K562 (cell line): ENCODE results near the gene DMBT1. TPM values are rescaled to one million over a fixed set of nuclear protein-coding genes. Genes with fewer than 3 reads are reported as not detected.

ENCODE experiments used
- ATAC-seq: fragments of 200-7000 bp; cut with Tn5 transposase; 3 replicates; pipeline ENCODE4 v1.9.1; 2020; ENCODE audit warnings: moderate library complexity
- BruUV-seq: library from RNA; stranded (reverse); fragments of 400-500 nt; replicated peaks from 2 replicates; lab custom pipeline; 2021; lab: Mats Ljungman, UMichigan
- CTCF ChIA-PET: fragments of 300-600 bp; formaldehyde crosslinking; extraction: SDS; loops from one replicate; lab custom pipeline; 2021; ENCODE audit warnings: low intra/inter-chr PET ratio; lab: Yijun Ruan, JAX
- POLR2A ChIA-PET: fragments of 300-600, 350-650 bp; sonication (Branson Sonifier 250); formaldehyde crosslinking; extraction: SDS; loops from one replicate; lab custom pipeline; 2021; ENCODE audit warnings: antibody characterized with exemption, inconsistent platforms; lab: Yijun Ruan, JAX
- DNase-seq, 4 experiments: peaks; one replicate each; pipeline versions ENCODE4 v3.0.0 to v3.0.0-alpha.2; 2011 to 2018; ENCODE audit warnings: low spot score in 3 of 4, mixed read lengths in 3 of 4; ENCODE audit errors: extremely low read depth in 1 of 4
- FAIRE-seq: peaks from 2 replicates; lab custom pipeline; 2011; peaks lifted over from hg19 to GRCh38; lab: Jason Lieb, UNC
- H2AFZ ChIP-seq: 2 replicates; pipeline ENCODE4 v1.6.0; 2011; ENCODE audit warnings: low read depth, low read length, control low read depth, inconsistent platforms
- H3K27ac ChIP-seq: fragments of 200-600 bp; 3 replicates; pipeline ENCODE4 v1.8.0; 2011; ENCODE audit warnings: low read depth, mild to moderate bottlenecking, control low read depth, inconsistent platforms, low read length, moderate library complexity, mixed read lengths; ENCODE audit errors: extremely low read depth
- H3K27me3 ChIP-seq, 2 experiments: fragments of 300-600 bp in 1 of 2; 2 replicates in 1 of 2; 3 replicates in 1 of 2; pipeline versions ENCODE4 v1.6.0 to v1.8.0; 2011; ENCODE audit warnings: inconsistent platforms in 2 of 2, low read length in 2 of 2, mild to moderate bottlenecking in 1 of 2, mixed read lengths in 1 of 2, moderate library complexity in 1 of 2; ENCODE audit not compliant: control insufficient read depth in 2 of 2, insufficient read depth in 2 of 2
- H3K36me3 ChIP-seq: fragments of 300-600 bp; 3 replicates; pipeline ENCODE4 v1.8.0; 2011; ENCODE audit warnings: mild to moderate bottlenecking, low read length, inconsistent platforms; ENCODE audit not compliant: control insufficient read depth, insufficient read depth
- H3K4me1 ChIP-seq, 2 experiments: fragments of 200-600 bp in 1 of 2; replicated peaks in 1 of 2; 2 replicates in 1 of 2; 3 replicates in 1 of 2; pipeline versions ENCODE4 v1.5.1 to v1.8.0; 2011; ENCODE audit warnings: inconsistent platforms in 2 of 2, low read length in 2 of 2, mild to moderate bottlenecking in 1 of 2, mixed read lengths in 1 of 2, moderate library complexity in 1 of 2; ENCODE audit not compliant: control insufficient read depth in 2 of 2, insufficient read depth in 2 of 2
- H3K4me2 ChIP-seq: 2 replicates; pipeline ENCODE4 v1.6.1; 2011; ENCODE audit warnings: low read length, control low read depth, inconsistent platforms, mixed read lengths; ENCODE audit not compliant: insufficient read depth
- H3K4me3 ChIP-seq: fragments of 200-600 bp; sonication (generic), shearing (Covaris generic); 2 replicates; pipeline ENCODE4 v1.5.1; 2016; ENCODE audit warnings: control low read depth, inconsistent platforms
- H3K79me2 ChIP-seq: fragments of 200-600 bp; 3 replicates; pipeline ENCODE4 v1.8.0; 2011; ENCODE audit warnings: low read length, inconsistent platforms; ENCODE audit not compliant: control insufficient read depth, insufficient read depth
- H3K9ac ChIP-seq, 2 experiments: 2 replicates each; pipeline versions ENCODE4 v1.6.0 to v1.6.1; 2011; ENCODE audit warnings: low read depth in 2 of 2, low read length in 2 of 2, control low read depth in 1 of 2, inconsistent platforms in 1 of 2, mild to moderate bottlenecking in 1 of 2, mixed read lengths in 1 of 2; ENCODE audit not compliant: insufficient read depth in 1 of 2
- H3K9me1 ChIP-seq: one replicate; pipeline ENCODE4 v1.6.0; 2011; ENCODE audit warnings: inconsistent platforms, mild to moderate bottlenecking, low read length, moderate library complexity; ENCODE audit not compliant: control insufficient read depth, insufficient read depth
- H3K9me3 ChIP-seq: replicated peaks from 2 replicates; pipeline ENCODE4 v1.5.1; 2011; ENCODE audit warnings: low read depth, low read length, inconsistent platforms; ENCODE audit not compliant: control insufficient read depth, insufficient read depth
- H4K20me1 ChIP-seq: replicated peaks from 2 replicates; pipeline ENCODE4 v1.6.1; 2011; ENCODE audit warnings: low read length, inconsistent platforms, mixed read lengths; ENCODE audit not compliant: control insufficient read depth, insufficient read depth
- CHD1 ChIP-seq: fragments of 200-600 bp; sonication (generic); IDR thresholded peaks from one replicate; pipeline ENCODE4 v1.6.1; 2012; ENCODE audit warnings: mild to moderate bottlenecking, moderate library complexity, low read length, inconsistent platforms
- FOXA1 ChIP-seq: fragments of 450-650 bp; IDR thresholded peaks from 2 replicates; pipeline ENCODE4 v1.6.1; 2016; ENCODE audit warnings: mild to moderate bottlenecking, borderline replicate concordance
- FUS ChIP-seq: fragments of 200-400 bp; formaldehyde crosslinking; optimal IDR thresholded peaks from 2 replicates; pipeline ENCODE3; 2017; ENCODE audit warnings: low read depth, low read length
- HDAC1 ChIP-seq, 2 experiments: fragments of 450-650 bp; IDR thresholded peaks; 2 replicates each; pipeline ENCODE4 v1.6.1; 2016 to 2017; ENCODE audit warnings: inconsistent platforms in 1 of 2, mild to moderate bottlenecking in 1 of 2, moderate library complexity in 1 of 2
- HMG20B ChIP-seq: fragments of 250-450 bp; sonication (Bioruptor Pico); IDR thresholded peaks from 2 replicates; pipeline ENCODE4 v1.5.0; 2021; ENCODE audit warnings: mild to moderate bottlenecking
- LCOR ChIP-seq: sonication (generic); formaldehyde crosslinking; IDR thresholded peaks from 2 replicates; pipeline ENCODE4 v1.8.0; 2022; ENCODE audit warnings: mild to moderate bottlenecking, missing genetic modification reagents
- NONO ChIP-seq, 2 experiments: fragments of 200-400 bp in 1 of 2; fragments of 450-650 bp in 1 of 2; formaldehyde crosslinking in 1 of 2; IDR thresholded peaks; 2 replicates each; pipeline ENCODE4 v1.6.1; 2017; ENCODE audit warnings: low read depth in 2 of 2, mild to moderate bottlenecking in 2 of 2, moderate library complexity in 2 of 2, low read length in 1 of 2
- PPARD ChIP-seq: fragments of 250-450 bp; sonication (Bioruptor Pico); IDR thresholded peaks from 2 replicates; pipeline ENCODE4 v1.8.0; 2022; ENCODE audit warnings: inconsistent platforms, mild to moderate bottlenecking, moderate library complexity
- SRF ChIP-seq, 2 experiments: fragments of 250-450, 450-650 bp in 1 of 2; sonication (Bioruptor Pico) in 1 of 2; sonication (generic) in 1 of 2; formaldehyde crosslinking; IDR thresholded peaks; 2 replicates each; pipeline versions ENCODE4 v1.5.0 to v1.5.1; 2020 to 2022; ENCODE audit warnings: mild to moderate bottlenecking in 1 of 2, missing genetic modification reagents in 1 of 2
- TGIF2 ChIP-seq: sonication (generic); formaldehyde crosslinking; IDR thresholded peaks from 2 replicates; pipeline ENCODE4 v1.8.1; 2022; ENCODE audit warnings: mild to moderate bottlenecking, missing genetic modification reagents, moderate library complexity
- THRB ChIP-seq: fragments of 450-650 bp; formaldehyde crosslinking; conservative IDR thresholded peaks from 2 replicates; pipeline ENCODE4 v1.4.0; 2022; ENCODE audit warnings: mild to moderate bottlenecking, missing genetic modification characterization
- ZFP30 ChIP-seq: fragments of 250-450 bp; sonication (Bioruptor Pico); IDR thresholded peaks from 2 replicates; pipeline ENCODE4 v1.8.0; 2022; ENCODE audit warnings: moderate library complexity, mild to moderate bottlenecking, inconsistent platforms, borderline replicate concordance
- ZFP91 ChIP-seq: sonication (generic); formaldehyde crosslinking; IDR thresholded peaks from 2 replicates; pipeline ENCODE4 v1.8.0; 2022; ENCODE audit warnings: mild to moderate bottlenecking, missing genetic modification reagents
- ZNF764 ChIP-seq: fragments of 250-450 bp; sonication (Bioruptor Pico); IDR thresholded peaks from 2 replicates; pipeline ENCODE4 v1.4.0; 2020; ENCODE audit warnings: low read depth, mild to moderate bottlenecking, moderate library complexity
- WGBS: fragments of 100-300 bp; shearing (Covaris generic); methylation state at CpG from one replicate; pipeline ENCODE4 v1.1.6; 2016; ENCODE audit warnings: low coverage, mixed read lengths; ENCODE audit not compliant: insufficient coverage; ENCODE audit errors: missing lambda C conversion rate; 5-methylcytosine and 5-hydroxymethylcytosine counted together
- in situ Hi-C: fragments of 300-500 bp; cut with MboI; formaldehyde crosslinking; loops from 4 replicates; pipeline ENCODE4 v1.15.0; 2018; ENCODE audit warnings: inconsistent platforms, mixed read lengths
- intact Hi-C: fragments of 100-400 bp; cut with micrococcal nuclease; formaldehyde crosslinking; loops from 2 replicates; pipeline ENCODE4 v1.14.2; 2022
- polyA plus RNA-seq, 8 experiments: library from polyadenylated mRNA; depleted of rRNA in 4 of 8; stranded (reverse) in 5 of 8; unstranded in 3 of 8; fragments of >200 nt; fragmentation: Nextera tagmentation in 2 of 8; fragmentation: Illumina TruSeq in 1 of 8; extraction: Ambion mirVana in 2 of 8; extraction: Trizol in 1 of 8; gene quantifications; 2 replicates each; pipeline versions ENCODE4 v1.2.1 to v1.2.3, GENCODE V29; 2011 to 2014; ENCODE audit warnings: inconsistent platforms in 1 of 8, missing spikeins in 1 of 8
- total RNA-seq, 7 experiments: library from RNA; depleted of rRNA in 6 of 7; stranded (reverse); fragments of >200 nt in 6 of 7; fragmentation: Illumina TruSeq in 2 of 7; extraction: Trizol in 2 of 7; gene quantifications; 2 replicates each; pipeline versions ENCODE4 v1.2.1 to v1.2.3, GENCODE V29; 2011 to 2021; ENCODE audit warnings: low replicate concordance in 1 of 7

The DMBT1 gene
- total and polyA plus RNA-seq, 9 of the 15 experiments (the other 6 are each of a cell fraction or from before 2014, with no cell fraction given), result 0.01 to 0.07 TPM; not detected in 7

GRCh38 chr10:122587098-122587760 lies 26.7 kb downstream of the DMBT1 start:
- no peak overlapping the region for H3K4me3 ChIP-seq
- POLR2A ChIA-PET, result no interaction called here
- in situ Hi-C loops (no loop called here), intact Hi-C loops (no loop called here)
- CTCF ChIA-PET, result no interaction called here
- no peaks in the 10 kb centered on the region for H3K9me1 ChIP-seq
- 0% methylated on average over 5 of the region's 6 CpGs for WGBS
- H2AFZ ChIP-seq, result no peak overlapping the region
- DNase-seq (no peak), FAIRE-seq (no peak), ATAC-seq (no peak)
- H3K9ac ChIP-seq, result no peak overlapping the region
- no peak overlapping the region for H3K4me2 ChIP-seq
- H3K27me3 ChIP-seq, result no peaks in the 10 kb centered on the region; a peak in 1 of 5 replicates
- no peaks in the 10 kb centered on the region for H3K36me3 ChIP-seq
- no TSS peak for BruUV-seq
- H3K79me2 ChIP-seq, result no peaks in the 10 kb centered on the region
- H4K20me1 ChIP-seq, result no peaks in the 10 kb centered on the region
- H3K27ac ChIP-seq, result no peak overlapping the region
- H3K9me3 ChIP-seq, result no peaks in the 10 kb centered on the region
- TF ChIP-seq THRB (CRISPR knock-in tag), result no peak
- no peak for TF ChIP-seq ZFP91 (CRISPR knock-in tag)
- TF ChIP-seq LCOR (CRISPR knock-in tag), result no peak
- no peak for TF ChIP-seq TGIF2
- no peak for TF ChIP-seq NONO (IDR thresholded peaks at IDR 0.05; ENCODE audit: low read depth in 2 of 2, low read length in 1 of 2)
- TF ChIP-seq ZNF764 (CRISPR knock-in tag), result no peak
- TF ChIP-seq CHD1, result no peak
- no peak for TF ChIP-seq FOXA1
- TF ChIP-seq SRF (CRISPR knock-in tag; IDR thresholded peaks at IDR 0.05), result no peak
- no peak for TF ChIP-seq FUS
- no peak for TF ChIP-seq PPARD (CRISPR knock-in tag)
- no peak for TF ChIP-seq HMG20B (CRISPR knock-in tag)
- no peak for TF ChIP-seq ZFP30 (CRISPR knock-in tag)
- TF ChIP-seq HDAC1 (IDR thresholded peaks at IDR 0.05), result no peak
- no peaks in the 10 kb centered on the region for H3K4me1 ChIP-seq
